Stimulated activated CD4-positive, alpha-beta T cell treated with anti-CD3 and anti-CD28 coated beads, Interleukin-2, amount 100 ng/mL, for 4 hours (primary cell): ENCODE measurements around the gene RTN4RL1.
"Not testable (repeated sequence)": the region's sequence is repeated elsewhere in the genome, so short reads cannot be mapped to it uniquely, and the experiment has no call there.

Source experiments
- DNase-seq: peaks from one replicate; pipeline ENCODE4 v3.0.0-alpha.2; 2020; ENCODE audit warnings: low read depth

Gene RTN4RL1

GRCh38 chr17:2025622-2026309 is 632 bp upstream of the RTN4RL1 start:
- DNase-seq, result no peak

GRCh38 chr17:2024572-2025219 is 438 bp downstream of the RTN4RL1 start:
- DNase-seq, result no peak

GRCh38 chr17:2023692-2024571 is 1.2 kb downstream of the RTN4RL1 start:
- DNase-seq, result no peak

GRCh38 chr17:2023256-2023655 is 1.9 kb downstream of the RTN4RL1 start:
- no peak for DNase-seq

GRCh38 chr17:2022647-2023240 is 2.4 kb downstream of the RTN4RL1 start:
- DNase-seq, result no peak

GRCh38 chr17:2020721-2021120 is 4.4 kb downstream of the RTN4RL1 start:
- DNase-seq, result no peak

GRCh38 chr17:2019723-2020122 is 5.4 kb downstream of the RTN4RL1 start:
- no peak for DNase-seq

- DNase-seq, result no peak
Observed at GRCh38 chr17:2018716-2019510, 6.2 kb downstream of the RTN4RL1 start.

- no peak for DNase-seq
Observed at GRCh38 chr17:2017274-2017941, 7.7 kb downstream of the RTN4RL1 start.

GRCh38 chr17:2016494-2016893 is 8.6 kb downstream of the RTN4RL1 start:
- DNase-seq, result no peak

- no peak for DNase-seq
Observed at GRCh38 chr17:2015314-2015713, 9.8 kb downstream of the RTN4RL1 start.

GRCh38 chr17:2013994-2014317 is 11.2 kb downstream of the RTN4RL1 start:
- DNase-seq, result no peak

GRCh38 chr17:2013220-2013993 is 11.7 kb downstream of the RTN4RL1 start:
- not testable (repeated sequence) for DNase-seq

- no peak for DNase-seq
Observed at GRCh38 chr17:2012499-2012898, 12.6 kb downstream of the RTN4RL1 start.

GRCh38 chr17:2011411-2012371 is 13.4 kb downstream of the RTN4RL1 start:
- DNase-seq, result no peak

- DNase-seq, result no peak
Observed at GRCh38 chr17:2009737-2010136, 15.4 kb downstream of the RTN4RL1 start.

- no peak for DNase-seq
Observed at GRCh38 chr17:2008332-2009126, 16.6 kb downstream of the RTN4RL1 start.

GRCh38 chr17:2004435-2004952 is 20.6 kb downstream of the RTN4RL1 start:
- no peak for DNase-seq
